Body of pancreas (tissue), 4 donors: Measurements from ENCODE around the gene CTSE. TPM values are rescaled to one million over a fixed set of nuclear protein-coding genes. Genes with fewer than 3 reads are reported as not detected.
A peak's percentile ranks its signal among the peaks of the same experiment; 100 is the strongest.

ENCODE experiments used
- ATAC-seq: fragments of 150-250 bp; one replicate; pipeline ENCODE4 v1.9.1; 2016
- DNase-seq, 4 donors: peaks; one replicate each; pipeline ENCODE4 v3.0.0-alpha.2; 2019
- H3K27ac ChIP-seq, 4 donors: fragments of 200-600 bp; sonication (generic); 1 replicate in 3 of 4; 2 replicates in 1 of 4; pipeline versions ENCODE4 v1.5.1 to v1.6.1; 2016 to 2019; ENCODE audit warnings: mild to moderate bottlenecking in 1 of 4, mixed read lengths in 1 of 4, moderate library complexity in 1 of 4
- H3K27me3 ChIP-seq, 2 donors: fragments of 200-600 bp; sonication (generic); one replicate each; pipeline ENCODE4 v1.6.0; 2016; ENCODE audit warnings: mild to moderate bottlenecking in 1 of 2
- H3K36me3 ChIP-seq, 2 donors: fragments of 200-600 bp; sonication (generic); replicated peaks in 1 of 2; 2 replicates each; pipeline ENCODE4 v1.5.1; 2016; ENCODE audit warnings: low read depth in 2 of 2; ENCODE audit not compliant: insufficient read depth in 1 of 2
- H3K4me1 ChIP-seq: fragments of 200-600 bp; sonication (generic); one replicate; pipeline ENCODE4 v1.6.0; 2016
- H3K4me3 ChIP-seq, 2 donors: fragments of 200-600 bp; sonication (generic); 1 replicate in 1 of 2; 2 replicates in 1 of 2; pipeline ENCODE4 v1.5.1; 2016 to 2019
- H3K9me3 ChIP-seq, 3 donors: fragments of 200-600 bp; sonication (generic); 1 replicate in 2 of 3; 2 replicates in 1 of 3; pipeline ENCODE4 v1.5.1; 2016
- CTCF ChIP-seq, 7 experiments: fragments of 450-650 bp in 4 of 7; fragments of 200-600 bp in 3 of 7; sonication (generic) in 3 of 7; IDR thresholded peaks; one replicate each; pipeline ENCODE4 v1.5.1; 2016 to 2019; ENCODE audit warnings: antibody characterized with exemption in 7 of 7
- POLR2A ChIP-seq, 3 donors: fragments of 450-650 bp; IDR thresholded peaks; one replicate each; pipeline ENCODE4 v1.6.1; 2016; ENCODE audit warnings: antibody characterized with exemption in 3 of 3, mild to moderate bottlenecking in 2 of 3
- WGBS, 2 donors: methylation state at CpG; one replicate each; pipeline ENCODE4 v1.1.5; 2017; 5-methylcytosine and 5-hydroxymethylcytosine counted together
- intact Hi-C: fragments of 100-400 bp; cut with DNase I; formaldehyde crosslinking; loops from one replicate; pipeline ENCODE4 v1.15.1; 2023
- total RNA-seq, 2 donors: library from RNA; depleted of rRNA; stranded (reverse); fragments of >200 nt; gene quantifications; one replicate each; pipeline ENCODE4 v1.1.0, GENCODE V29; 2016

CTSE gene
- total RNA-seq, 2 donors from 2014 or later, result 4.9 to 28.3 TPM

GRCh38 chr1:206050655-206051235 lies 27.1 kb upstream of the CTSE start:
- WGBS, 2 donors, result 79 to 84% methylated on average over 6 of the region's 6 CpGs
- intact Hi-C loops, result no loop called here
- Histone ChIP-seq H3K4me1 (peaks cover 27% of the 10 kb centered on the region), H3K4me3 (no peak overlapping the region), H3K9me3 (no peaks in the 10 kb centered on the region), H3K27me3 (no peaks in the 10 kb centered on the region), H3K27ac (no peak overlapping the region), H3K36me3 (no peaks in the 10 kb centered on the region)
- DNase-seq, result peak in 1 of 4 donors; percentile 40
- ATAC-seq, result no peak
- TF ChIP-seq POLR2A (IDR thresholded peaks at IDR 0.05), result no peak

- Histone ChIP-seq H3K9me3 (no peaks in the 10 kb centered on the region), H3K36me3 (no peaks in the 10 kb centered on the region), H3K4me1 (peaks cover 27% of the 10 kb centered on the region), H3K27ac (no peak overlapping the region), H3K4me3 (no peak overlapping the region), H3K27me3 (no peaks in the 10 kb centered on the region)
- intact Hi-C loops, result no loop called here
- ATAC-seq, result no peak
- TF ChIP-seq POLR2A (IDR thresholded peaks at IDR 0.05), result no peak
- no peak for DNase-seq
- WGBS, 2 donors, result 77 to 88% methylated on average over 3 of the region's 3 CpGs
Observed at GRCh38 chr1:206049919-206050600, 26.4 kb upstream of the CTSE start.

DNA sequence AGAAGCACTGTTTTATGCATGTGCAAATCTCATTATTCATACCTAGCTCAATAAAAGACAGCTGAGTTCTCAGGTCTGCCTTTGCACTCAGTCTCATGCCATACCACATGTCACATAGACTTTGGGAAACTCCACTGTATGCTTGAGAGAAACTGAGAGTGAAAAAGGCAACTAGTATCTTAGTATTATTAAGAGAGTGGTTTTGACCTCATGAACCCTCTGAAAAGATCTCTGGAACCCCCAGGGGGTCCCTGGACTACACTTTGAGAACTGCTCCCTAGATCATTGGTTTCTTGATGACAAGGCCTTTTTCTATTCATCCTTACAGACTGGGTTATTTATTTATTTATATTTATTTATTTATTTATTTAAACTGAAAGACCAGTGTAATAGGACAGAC lies 25.6 kb upstream of the CTSE start:
- TF ChIP-seq CTCF (IDR thresholded peaks at IDR 0.05) (no peak), POLR2A (IDR thresholded peaks at IDR 0.05) (no peak)
- Histone ChIP-seq H3K27ac (peak overlapping the region in 1 of 4 donors; percentile 77), H3K9me3 (no peaks in the 10 kb centered on the region), H3K4me3 (no peak overlapping the region), H3K4me1 (peaks cover 27% of the 10 kb centered on the region), H3K27me3 (no peaks in the 10 kb centered on the region), H3K36me3 (no peaks in the 10 kb centered on the region)
- intact Hi-C loops, result no loop called here
- ATAC-seq, result no peak
- no peak for DNase-seq

- peaks cover 27% of the 10 kb centered on the region for H3K4me1 ChIP-seq
- no peaks in the 10 kb centered on the region for H3K27me3 ChIP-seq
- intact Hi-C loops, result no loop called here
- DNase-seq, result peak; percentile 70 to 88 (median 80)
- peak overlapping the region; percentile 45 to 77 (median 70) for H3K27ac ChIP-seq
- WGBS, 2 donors, result 7 to 12% methylated on average over 6 of the region's 6 CpGs
- TF ChIP-seq POLR2A (IDR thresholded peaks at IDR 0.05) (peak in 1 of 3 donors; percentile 21), CTCF (IDR thresholded peaks at IDR 0.05) (no peak)
- no peak overlapping the region for H3K4me3 ChIP-seq
- H3K9me3 ChIP-seq, result no peaks in the 10 kb centered on the region
- no peaks in the 10 kb centered on the region for H3K36me3 ChIP-seq
- peak; percentile 97 for ATAC-seq
Observed at GRCh38 chr1:206048582-206048981, 24.9 kb upstream of the CTSE start.

DNA sequence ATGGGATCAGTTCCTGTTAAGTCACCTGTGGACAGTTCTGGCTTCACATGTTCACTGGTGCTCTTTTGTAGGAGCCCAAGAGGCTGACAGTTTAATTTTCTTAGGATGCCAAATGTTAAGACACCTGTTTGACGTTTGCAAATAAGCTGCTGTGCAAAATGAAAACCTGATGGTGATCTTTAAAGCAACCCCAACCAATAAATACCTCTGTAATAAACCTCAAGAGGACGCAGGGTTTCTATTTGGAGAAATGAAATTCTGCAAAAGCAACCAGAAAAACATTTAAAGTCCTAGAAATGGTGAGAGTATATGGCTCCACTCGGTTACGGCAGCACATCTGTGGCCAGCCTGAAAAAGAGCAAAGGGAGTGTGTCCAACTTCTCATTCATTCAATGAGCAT lies 23.6 kb upstream of the CTSE start:
- no peak overlapping the region for H3K4me3 ChIP-seq
- H3K27ac ChIP-seq, result peak overlapping the region in 1 of 4 donors; percentile 77
- 73 to 75% methylated on average over 4 of the region's 4 CpGs for WGBS, 2 donors
- H3K4me1 ChIP-seq, result peaks cover 20% of the 10 kb centered on the region
- no peaks in the 10 kb centered on the region for H3K9me3 ChIP-seq
- no peak for DNase-seq
- TF ChIP-seq CTCF (IDR thresholded peaks at IDR 0.05), result no peak
- H3K36me3 ChIP-seq, result no peaks in the 10 kb centered on the region
- H3K27me3 ChIP-seq, result no peaks in the 10 kb centered on the region
- intact Hi-C loops, result no loop called here
- ATAC-seq, result no peak

DNA sequence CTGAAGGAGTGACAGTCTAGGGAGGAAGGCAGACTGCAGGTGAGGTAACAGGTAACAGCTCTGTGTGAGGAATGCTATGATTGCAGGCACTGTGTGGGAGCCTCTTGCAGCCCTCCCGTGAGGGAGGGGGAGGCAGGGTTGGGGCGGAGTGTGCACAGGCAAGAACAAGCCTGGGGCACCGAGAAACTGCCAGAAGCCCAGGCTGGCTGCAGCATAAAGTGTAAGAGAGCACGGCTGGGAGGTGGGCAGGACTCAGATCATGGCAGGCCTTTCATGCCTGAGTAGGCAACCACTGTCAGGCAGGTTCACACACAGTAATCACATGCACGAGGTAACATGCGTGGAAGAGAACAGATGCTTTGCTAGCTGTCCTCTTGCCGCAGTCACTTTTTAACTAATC lies 17.9 kb upstream of the CTSE start:
- intact Hi-C loops, result no loop called here
- TF ChIP-seq POLR2A (IDR thresholded peaks at IDR 0.05), result no peak
- no peak for TF ChIP-seq CTCF (IDR thresholded peaks at IDR 0.05)
- Histone ChIP-seq H3K27ac (no peak overlapping the region), H3K4me3 (no peak overlapping the region), H3K36me3 (no peaks in the 10 kb centered on the region), H3K9me3 (no peaks in the 10 kb centered on the region), H3K27me3 (peaks cover 0 to 3% of the 10 kb centered on the region in 2 donors), H3K4me1 (no peaks in the 10 kb centered on the region)
- peak; percentile 59 for ATAC-seq
- 35 to 40% methylated on average over 7 of the region's 7 CpGs for WGBS, 2 donors
- peak in 3 of 4 donors; percentile 14 to 27 (median 15) for DNase-seq
